Stimulated activated CD8-positive, alpha-beta memory T cell treated with anti-CD3 and anti-CD28 coated beads, Interleukin-4, amount 100 ng/mL, for 4 hours (primary cell): ENCODE data around the gene CROCC2.

Source experiments
- DNase-seq, 2 donors: peaks; one replicate each; pipeline ENCODE4 v3.0.0-alpha.2; 2020; ENCODE audit warnings: low read depth in 2 of 2, low spot score in 1 of 2

The CROCC2 gene

DNA sequence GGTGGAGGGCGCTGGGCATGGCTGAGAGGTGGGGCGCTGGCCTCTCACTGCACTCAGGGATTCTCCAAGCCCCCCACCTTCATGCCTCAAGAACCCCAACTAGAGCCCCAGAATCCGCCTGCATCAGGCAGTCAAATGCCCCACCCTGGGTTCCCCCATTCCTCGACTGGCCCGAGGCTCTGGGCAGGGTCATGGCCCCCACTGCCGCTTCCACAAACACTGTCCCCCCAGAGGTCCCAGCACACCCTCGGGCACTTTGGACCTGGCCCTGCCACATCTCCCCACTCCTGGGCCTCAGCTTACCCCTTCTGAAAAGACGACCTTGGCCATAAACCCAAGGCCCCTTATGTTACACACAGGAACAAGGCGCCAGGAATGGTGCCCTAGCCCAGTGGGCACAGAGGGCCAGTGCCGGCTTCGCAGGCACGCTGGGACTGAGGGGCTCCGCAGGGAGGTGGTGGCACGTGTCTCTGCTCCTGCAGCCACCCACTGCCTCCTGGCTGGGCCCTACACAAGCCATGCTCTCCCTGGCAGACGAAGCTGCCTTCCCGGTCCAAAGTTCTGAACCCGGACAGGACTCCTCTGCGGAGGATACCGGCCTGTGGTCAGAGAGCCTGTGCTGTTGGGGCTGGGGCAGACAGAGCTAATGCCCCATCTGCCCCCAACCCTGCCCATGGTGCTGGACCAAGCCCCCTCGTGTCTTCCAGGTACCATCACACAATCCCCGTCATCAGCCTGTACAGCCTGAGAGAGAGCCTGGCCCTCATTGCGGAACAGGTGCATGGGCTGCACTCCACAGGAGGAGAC lies 30.7 kb upstream of the CROCC2 start:
- DNase-seq = no peak

GRCh38 chr2:240876035-240876474 lies 30.1 kb upstream of the CROCC2 start:
- DNase-seq = no peak

GRCh38 chr2:240876475-240877251 lies 29.5 kb upstream of the CROCC2 start:
- no peak for DNase-seq

GRCh38 chr2:240877460-240878340 lies 28.4 kb upstream of the CROCC2 start:
- DNase-seq = no peak

DNA sequence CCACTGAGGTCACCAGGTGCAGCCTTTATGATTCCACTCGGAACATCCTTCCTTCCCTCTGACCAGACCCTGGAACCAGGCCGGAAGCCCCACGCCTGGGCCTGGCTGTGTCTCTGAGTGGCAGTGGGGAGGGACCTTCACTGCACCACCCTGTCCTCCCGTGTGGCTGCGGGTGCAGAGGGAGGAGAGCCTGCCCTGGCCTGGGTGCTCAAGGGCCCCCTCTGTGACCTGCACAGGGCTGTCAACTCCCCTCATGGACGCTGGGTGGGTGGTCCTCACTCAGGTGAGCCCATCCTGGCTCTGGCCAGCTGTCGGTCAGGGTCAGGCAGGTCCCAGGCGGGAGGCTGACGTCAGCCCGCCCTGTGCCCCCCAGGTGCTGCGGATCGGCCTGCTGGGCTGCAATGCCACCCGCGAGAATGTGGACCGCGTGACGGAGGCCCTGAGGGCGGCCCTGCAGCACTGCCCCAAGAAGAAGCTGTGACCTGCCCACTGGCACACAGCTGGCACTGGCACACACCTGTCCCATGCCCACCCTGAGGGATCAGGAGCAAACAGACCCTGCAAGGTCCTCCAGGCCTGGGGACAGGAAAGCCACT lies 27.7 kb upstream of the CROCC2 start:
- DNase-seq = no peak

DNA sequence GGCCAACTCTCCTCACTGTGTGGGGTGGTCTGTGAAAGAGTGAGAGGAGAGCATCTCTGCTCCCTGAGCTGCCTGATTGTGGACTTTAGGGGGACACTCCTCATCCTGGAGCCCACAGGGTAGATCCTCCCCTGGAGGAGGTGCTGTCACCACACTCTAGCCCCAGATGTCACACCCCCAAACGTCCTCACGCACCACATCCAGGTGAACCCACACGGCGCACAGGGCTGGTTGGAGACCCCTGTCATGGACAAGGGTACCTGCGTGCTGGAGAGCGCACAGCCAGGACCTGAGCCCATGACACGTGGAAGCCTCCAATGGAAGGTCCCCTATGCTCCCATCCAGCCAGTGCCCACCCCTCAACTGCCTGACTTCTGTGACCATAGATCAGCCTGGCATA lies 27.0 kb upstream of the CROCC2 start:
- no peak for DNase-seq

DNA sequence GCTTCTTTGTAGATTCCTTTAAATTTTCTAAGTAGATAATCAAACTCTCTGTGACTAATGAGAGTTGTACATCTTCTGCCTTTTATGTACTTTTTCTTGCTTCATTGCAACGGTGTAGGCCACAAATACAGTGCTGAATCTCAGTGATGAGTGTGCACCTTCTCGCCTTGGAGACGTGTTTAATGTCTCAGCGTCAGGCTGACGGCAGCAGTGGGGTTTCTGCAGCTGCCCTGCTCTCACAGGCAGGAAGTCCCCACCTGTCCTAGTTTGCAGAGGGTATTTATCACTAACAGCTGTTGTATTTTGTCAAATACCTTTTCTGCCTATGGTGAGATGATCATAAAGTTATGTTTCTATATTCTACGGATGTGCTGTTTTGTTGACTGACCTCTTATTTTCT lies 24.2 kb upstream of the CROCC2 start:
- no peak for DNase-seq

DNA sequence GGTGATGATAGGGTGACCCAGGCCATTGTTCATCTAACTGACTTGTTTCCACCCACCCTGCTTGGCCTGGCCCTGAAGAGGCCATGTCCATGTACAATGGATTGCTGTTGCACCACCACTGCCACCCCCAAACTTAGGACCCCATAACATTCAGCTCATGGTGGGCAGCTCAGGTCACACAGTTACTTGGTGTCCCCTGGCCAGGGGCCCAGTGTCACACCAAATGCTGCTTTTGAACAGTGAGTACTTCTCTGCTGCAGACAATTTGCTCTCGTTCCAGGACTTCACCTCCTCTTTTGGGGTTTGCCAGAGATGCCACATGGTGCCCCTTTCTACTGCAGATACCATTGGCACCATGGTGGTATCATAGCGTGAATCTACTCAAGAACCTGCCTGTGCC lies 21.9 kb upstream of the CROCC2 start:
- no peak for DNase-seq

- DNase-seq = no peak
These were observed 21.4 kb upstream of the CROCC2 start for GRCh38 chr2:240884745-240885144.

DNA sequence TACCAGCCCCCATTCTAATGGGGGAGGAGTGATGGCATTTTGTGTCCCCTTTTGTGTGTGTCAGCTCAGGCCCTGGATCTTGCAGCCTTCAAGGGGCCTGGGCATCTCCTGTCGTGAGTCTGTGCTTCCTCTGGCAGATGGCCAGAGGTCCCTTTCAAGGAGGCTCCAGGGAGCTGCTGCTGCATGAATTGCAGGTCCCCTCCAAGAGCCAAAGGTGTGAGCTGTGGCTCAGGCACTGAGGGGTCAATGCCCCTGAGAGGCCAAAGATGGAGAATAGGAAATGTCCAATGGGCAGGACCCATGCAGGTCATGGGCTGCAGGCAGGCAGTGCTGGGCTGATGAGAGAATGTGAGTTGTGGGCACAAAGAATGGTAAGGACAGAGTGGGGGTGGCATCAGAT lies 20.6 kb upstream of the CROCC2 start:
- no peak for DNase-seq

DNA sequence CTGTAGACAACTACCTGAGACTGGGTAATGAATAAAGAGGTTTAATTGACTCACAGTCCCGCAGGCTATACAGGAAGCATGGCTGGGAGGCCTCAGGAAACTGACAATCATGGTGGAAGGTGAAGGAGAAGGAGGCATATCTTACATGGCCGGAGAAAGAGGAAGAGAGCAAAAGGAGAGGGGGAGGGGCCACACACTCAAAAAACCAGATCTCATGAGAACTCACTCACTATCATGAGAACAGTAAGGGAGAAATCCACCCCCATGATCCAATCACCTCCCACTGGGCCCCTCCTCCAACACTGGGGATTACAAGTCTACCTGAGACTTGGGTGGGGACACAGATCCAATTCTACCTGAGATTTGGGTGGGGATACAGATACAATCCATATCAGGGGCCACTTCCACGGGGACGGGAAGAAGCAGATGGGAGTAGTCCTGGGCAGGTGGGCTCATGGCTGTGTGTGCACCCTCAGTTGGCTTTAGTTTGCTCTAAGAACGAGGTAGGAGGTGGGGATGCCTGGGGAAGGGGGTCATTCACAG lies 20.0 kb upstream of the CROCC2 start:
- DNase-seq = no peak

DNA sequence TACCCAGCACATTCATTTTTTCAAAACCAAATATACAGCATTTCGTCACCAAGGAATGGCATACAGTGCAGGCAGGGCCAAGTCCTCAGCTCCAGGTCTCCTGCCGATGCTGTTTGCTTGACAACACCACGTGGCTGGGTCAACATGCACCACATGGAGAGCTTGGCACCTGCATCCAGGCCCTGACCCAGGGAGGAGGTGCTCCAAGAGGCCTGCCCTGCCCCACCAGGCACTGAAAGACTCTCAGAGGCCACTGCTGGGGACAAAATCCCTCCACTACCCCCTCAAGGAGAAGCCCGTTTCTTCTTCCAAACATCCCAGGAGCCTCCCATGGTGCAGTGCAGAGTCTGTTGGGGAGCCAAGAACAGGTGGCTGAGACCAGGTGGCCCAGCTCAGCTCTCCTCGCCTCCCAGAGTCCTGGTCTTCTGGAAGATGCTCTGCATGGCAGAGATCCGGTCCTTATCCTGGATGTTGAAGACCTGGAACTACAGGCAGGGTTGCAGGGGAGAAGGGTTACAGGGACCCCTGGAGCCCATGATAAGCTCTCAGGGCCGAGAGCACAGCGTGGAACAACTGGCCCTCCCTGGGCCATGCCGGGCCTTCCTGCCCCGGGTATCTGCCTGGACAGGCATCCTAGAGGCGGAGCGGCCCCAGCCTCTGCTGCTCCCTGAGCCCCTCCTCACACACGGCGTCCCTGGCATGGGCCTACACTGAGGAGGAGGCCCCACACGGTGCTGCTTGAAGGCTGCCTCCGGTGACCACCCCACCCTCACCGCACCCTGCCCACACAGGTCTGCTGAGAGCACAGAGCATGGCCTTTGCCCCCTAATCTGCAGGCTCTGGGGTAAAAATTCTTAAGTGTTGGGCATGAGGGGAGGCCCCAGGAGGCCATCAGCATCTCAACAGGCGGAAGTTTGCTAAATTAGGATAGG lies 19.2 kb upstream of the CROCC2 start:
- DNase-seq = no peak

- DNase-seq = no peak
These were observed 18.5 kb upstream of the CROCC2 start for GRCh38 chr2:240887631-240888030.

DNA sequence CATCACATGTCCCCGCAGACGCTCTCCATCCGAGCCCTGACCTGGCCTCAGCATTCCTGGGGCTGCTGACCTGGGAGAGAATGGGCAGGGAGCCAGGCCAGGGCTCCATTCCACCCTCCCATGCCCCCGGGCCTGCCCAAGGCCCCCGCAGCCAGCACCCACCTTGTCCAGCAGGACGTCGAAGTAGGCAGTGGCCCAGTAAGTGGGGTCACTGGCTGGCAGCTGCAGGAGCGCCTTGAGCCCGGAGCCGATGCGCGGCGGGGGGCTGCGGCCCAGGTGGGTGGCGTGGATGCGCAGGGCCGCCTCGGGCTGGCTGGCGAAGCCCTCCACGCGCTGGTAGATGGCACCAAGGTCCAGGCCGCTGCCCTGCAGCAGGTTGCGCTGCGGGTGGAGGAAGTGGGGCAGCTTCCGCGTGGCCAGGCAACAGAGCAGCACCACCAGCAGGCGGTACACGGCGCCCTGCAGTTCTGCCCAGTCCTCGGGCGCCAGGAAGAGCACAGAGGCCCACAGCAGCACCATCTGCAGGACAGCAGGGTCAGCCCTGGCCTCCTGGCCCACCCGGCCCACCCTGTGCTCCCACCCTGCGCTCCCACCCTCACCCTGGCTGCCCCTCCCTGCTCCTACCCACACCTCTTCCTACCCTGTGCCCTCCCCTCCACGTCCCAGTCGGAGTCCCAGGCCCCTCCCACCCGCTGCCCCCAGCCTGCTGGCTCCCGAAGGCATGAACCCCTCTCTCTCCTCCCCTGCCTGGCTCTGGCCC lies 17.8 kb upstream of the CROCC2 start:
- no peak for DNase-seq

- DNase-seq = no peak
These were observed 17.1 kb upstream of the CROCC2 start for GRCh38 chr2:240888890-240889573.

- no peak for DNase-seq
These were observed 16.3 kb upstream of the CROCC2 start for GRCh38 chr2:240889601-240890560.

DNA sequence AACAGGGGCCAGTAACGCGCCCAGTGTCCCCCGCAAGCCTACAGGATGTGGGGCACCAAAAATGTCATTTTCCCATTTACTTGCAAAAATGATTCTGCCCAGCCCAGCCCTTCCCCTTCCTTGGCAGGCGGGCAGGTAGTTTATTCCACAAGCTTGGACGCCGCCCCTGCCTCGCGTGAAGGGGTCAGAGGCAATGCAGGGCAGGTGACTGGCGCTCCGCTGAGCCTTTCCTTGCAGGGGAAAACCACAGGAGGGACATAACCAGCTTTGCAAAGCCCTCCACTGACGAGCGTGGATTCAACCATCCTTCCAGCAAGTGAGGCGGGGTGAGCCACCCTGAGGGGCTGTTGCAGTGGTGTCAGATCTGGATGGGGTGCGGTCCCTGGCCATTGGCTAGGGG lies 15.4 kb upstream of the CROCC2 start:
- DNase-seq = no peak
